ENCODE measurements around the gene SLC35E4. TPM values are rescaled to one million over a fixed set of nuclear protein-coding genes. Genes with fewer than 3 reads are reported as not detected.

SLC35E4 gene
- total RNA-seq, 1 experiment from 2014 or later = 2.9 TPM

DNA sequence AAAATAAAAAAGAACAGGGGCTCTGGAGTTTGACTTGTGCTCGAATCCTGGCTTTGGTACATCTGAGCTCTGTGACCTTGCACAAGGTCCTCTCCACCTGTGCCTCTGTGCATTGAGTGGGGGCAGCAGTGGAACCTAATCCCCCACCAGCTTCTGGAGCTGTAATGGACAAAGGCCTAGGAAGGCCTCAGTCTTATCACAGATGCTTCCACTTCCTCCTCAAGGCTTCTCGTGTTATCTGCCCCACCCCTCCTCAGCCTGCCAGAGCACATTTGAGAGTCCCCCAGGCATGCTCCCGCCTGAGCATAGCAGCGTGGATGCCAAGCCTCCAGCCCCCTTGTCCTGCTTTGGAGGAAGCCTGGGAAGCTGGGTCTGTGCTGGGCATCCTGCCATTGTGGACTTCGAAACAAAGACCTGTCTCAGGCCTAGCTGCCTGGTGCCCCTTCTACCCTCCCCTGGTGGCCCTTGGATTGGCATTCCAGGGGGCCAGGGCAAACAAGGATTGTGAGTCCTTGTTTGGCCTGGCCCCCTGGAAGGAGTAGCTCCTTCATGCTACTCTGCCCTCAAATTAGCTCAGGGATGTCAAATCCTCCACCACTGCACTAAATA lies 15.0 kb downstream of the SLC35E4 start:
- ChIA-PET POLR2A (no interaction called here), CTCF (interaction anchor here (0.5 to 0.8 kb wide), 4 partner anchors 16 to 106 kb away, joined by 3 to 4 read pairs (median 3); no protein-coding TSS in a partner anchor)
- Mint-ChIP-seq H3K9me3 (ENCODE audit: unreplicated experiment) (no peaks in the 10 kb centered on the region), H3K27me3 (ENCODE audit: insufficient read depth, unreplicated experiment) (no peaks in the 10 kb centered on the region), H3K27ac (ENCODE audit: low read depth, unreplicated experiment) (no peak overlapping the region), H3K4me1 (ENCODE audit: insufficient read depth, unreplicated experiment) (no peaks in the 10 kb centered on the region), H3K36me3 (ENCODE audit: insufficient read depth, unreplicated experiment) (no peaks in the 10 kb centered on the region), H3K4me3 (ENCODE audit: unreplicated experiment) (no peak overlapping the region)
- no peak for DNase-seq (ENCODE audit: unreplicated experiment)
- no TSS peak for BruUV-seq (replicated peaks)
- intact Hi-C loops (cut with micrococcal nuclease) = no loop called here
- TF ChIP-seq CTCF (IDR thresholded peaks at IDR 0.05; ENCODE audit: unreplicated experiment) = no peak

GRCh38 chr22:30652852-30653251 lies 17.3 kb downstream of the SLC35E4 start:
- Mint-ChIP-seq H3K27me3 (ENCODE audit: insufficient read depth, unreplicated experiment) (no peaks in the 10 kb centered on the region), H3K9me3 (ENCODE audit: unreplicated experiment) (no peaks in the 10 kb centered on the region), H3K4me3 (ENCODE audit: unreplicated experiment) (no peak overlapping the region), H3K4me1 (ENCODE audit: insufficient read depth, unreplicated experiment) (no peaks in the 10 kb centered on the region), H3K27ac (ENCODE audit: low read depth, unreplicated experiment) (no peak overlapping the region), H3K36me3 (ENCODE audit: insufficient read depth, unreplicated experiment) (no peaks in the 10 kb centered on the region)
- no peak for DNase-seq (ENCODE audit: unreplicated experiment)
- CTCF ChIA-PET = no interaction called here
- TF ChIP-seq CTCF (IDR thresholded peaks at IDR 0.05; ENCODE audit: unreplicated experiment) = no peak
- intact Hi-C loops (cut with micrococcal nuclease) = no loop called here
- no TSS peak for BruUV-seq (replicated peaks)
- POLR2A ChIA-PET = no interaction called here

DNA sequence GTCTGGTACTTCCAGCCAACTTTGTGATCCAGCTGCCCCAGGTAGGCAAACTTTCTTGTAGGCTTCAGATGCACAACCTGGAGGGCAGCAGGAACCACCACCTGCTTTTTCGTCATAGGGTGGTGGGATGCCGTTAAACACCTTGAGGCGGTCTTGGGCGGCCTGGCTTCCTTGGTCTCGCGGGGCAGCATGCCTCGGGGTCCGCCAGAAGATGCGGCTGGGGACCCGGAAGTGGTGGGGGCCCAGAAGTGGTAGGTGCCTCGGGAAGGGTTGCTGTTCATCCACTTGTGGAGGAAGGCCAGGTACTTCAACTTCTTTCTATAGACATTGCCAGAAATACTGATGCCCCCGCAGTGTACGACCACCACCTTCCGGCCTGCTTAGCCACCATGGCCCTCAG lies 18.8 kb downstream of the SLC35E4 start:
- Mint-ChIP-seq H3K27ac (ENCODE audit: low read depth, unreplicated experiment) (no peak overlapping the region), H3K4me3 (ENCODE audit: unreplicated experiment) (no peak overlapping the region), H3K36me3 (ENCODE audit: insufficient read depth, unreplicated experiment) (no peaks in the 10 kb centered on the region), H3K9me3 (ENCODE audit: unreplicated experiment) (no peaks in the 10 kb centered on the region), H3K4me1 (ENCODE audit: insufficient read depth, unreplicated experiment) (no peaks in the 10 kb centered on the region), H3K27me3 (ENCODE audit: insufficient read depth, unreplicated experiment) (no peaks in the 10 kb centered on the region)
- CTCF ChIA-PET = interaction anchor here (1.0 kb wide), 1 partner anchor 20 kb away, joined by 4 read pairs; no protein-coding TSS in a partner anchor
- TF ChIP-seq CTCF (IDR thresholded peaks at IDR 0.05; ENCODE audit: unreplicated experiment) = no peak
- POLR2A ChIA-PET = no interaction called here
- intact Hi-C loops (cut with micrococcal nuclease) = no loop called here
- no peak for DNase-seq (ENCODE audit: unreplicated experiment)
- no TSS peak for BruUV-seq (replicated peaks)

DNA sequence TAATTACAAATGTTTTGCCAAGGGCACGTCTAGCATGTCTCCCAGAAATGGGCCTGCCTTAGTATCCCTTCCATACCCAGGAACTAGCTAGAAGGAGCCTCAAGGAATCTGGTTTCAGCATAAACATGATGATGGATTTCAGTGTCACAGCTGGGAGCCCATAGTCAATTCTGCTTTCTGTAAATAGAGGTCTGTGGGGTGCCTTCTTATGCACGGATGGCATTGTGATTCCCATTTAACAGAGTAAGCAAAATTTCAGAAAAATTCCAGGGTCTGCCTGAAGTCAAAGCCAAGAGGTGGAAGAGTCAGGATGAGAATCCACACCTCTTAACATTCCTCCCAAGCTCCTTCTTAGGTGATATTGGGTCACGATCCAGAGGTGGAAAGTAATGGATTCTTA lies 20.0 kb downstream of the SLC35E4 start:
- no peak overlapping the region for H3K27ac Mint-ChIP-seq (ENCODE audit: low read depth, unreplicated experiment)
- no TSS peak for BruUV-seq (replicated peaks)
- no peak for TF ChIP-seq CTCF (IDR thresholded peaks at IDR 0.05; ENCODE audit: unreplicated experiment)
- no peaks in the 10 kb centered on the region for H3K36me3 Mint-ChIP-seq (ENCODE audit: insufficient read depth, unreplicated experiment)
- intact Hi-C loops (cut with micrococcal nuclease) = no loop called here
- no peaks in the 10 kb centered on the region for H3K27me3 Mint-ChIP-seq (ENCODE audit: insufficient read depth, unreplicated experiment)
- H3K4me1 Mint-ChIP-seq (ENCODE audit: insufficient read depth, unreplicated experiment) = no peaks in the 10 kb centered on the region
- POLR2A ChIA-PET = interaction anchor here (1.0 kb wide), 1 partner anchor 11 kb away, joined by 4 read pairs; no protein-coding TSS in a partner anchor
- DNase-seq (ENCODE audit: unreplicated experiment) = no peak
- H3K9me3 Mint-ChIP-seq (ENCODE audit: unreplicated experiment) = no peaks in the 10 kb centered on the region
- no peak overlapping the region for H3K4me3 Mint-ChIP-seq (ENCODE audit: unreplicated experiment)
- CTCF ChIA-PET = interaction anchor here (0.6 kb wide), 3 partner anchors 11 to 242 kb away, joined by 3 to 5 read pairs (median 4); no protein-coding TSS in a partner anchor
